ENCODE results near the gene RTKN2. TPM values are rescaled to one million over a fixed set of nuclear protein-coding genes. Genes with fewer than 3 reads are reported as not detected.

RTKN2 gene
- total RNA-seq, 4 donors from 2014 or later = 0.49 to 1.6 (median 1.2) TPM; not detected in 1

- Histone ChIP-seq H3K4me1 (no peaks in the 10 kb centered on the region), H3K36me3 (no peaks in the 10 kb centered on the region), H3K9me3 (no peaks in the 10 kb centered on the region), H3K27ac (no peak overlapping the region), H3K27me3 (no peaks in the 10 kb centered on the region), H3K4me3 (replicated peaks in 1 of 3) (no peak overlapping the region)
- no peak for TF ChIP-seq POLR2A (IDR thresholded peaks at IDR 0.05)
- TF ChIP-seq CTCF (IDR thresholded peaks at IDR 0.05) = no peak
- WGBS, 2 donors = 53 to 71% methylated on average over 2 of the region's 2 CpGs
- DNase-seq = no peak
- intact Hi-C loops (cut with DNase I) = no loop called here
Measured at GRCh38 chr10:62186999-62187675, 81.5 kb downstream of the RTKN2 start.

GRCh38 chr10:62185919-62186692 is 82.5 kb downstream of the RTKN2 start:
- WGBS, 2 donors = 76 to 79% methylated on average over 11 of the region's 11 CpGs
- no peak for DNase-seq
- intact Hi-C loops (cut with DNase I) = no loop called here
- no peak overlapping the region for H3K27ac ChIP-seq
- no peaks in the 10 kb centered on the region for H3K9me3 ChIP-seq
- no peaks in the 10 kb centered on the region for H3K27me3 ChIP-seq
- no peaks in the 10 kb centered on the region for H3K4me1 ChIP-seq
- H3K36me3 ChIP-seq = no peaks in the 10 kb centered on the region
- H3K4me3 ChIP-seq (replicated peaks in 1 of 3) = no peak overlapping the region
- TF ChIP-seq POLR2A (IDR thresholded peaks at IDR 0.05) = no peak
- no peak for TF ChIP-seq CTCF (IDR thresholded peaks at IDR 0.05)

GRCh38 chr10:62183857-62184795 is 84.5 kb downstream of the RTKN2 start:
- TF ChIP-seq CTCF (IDR thresholded peaks at IDR 0.05) (no peak), POLR2A (IDR thresholded peaks at IDR 0.05) (no peak)
- 92 to 95% methylated on average over 5 of the region's 5 CpGs for WGBS, 2 donors
- intact Hi-C loops (cut with DNase I) = no loop called here

GRCh38 chr10:62183442-62183841 is 85.2 kb downstream of the RTKN2 start:
- Histone ChIP-seq H3K36me3 (no peaks in the 10 kb centered on the region), H3K4me3 (replicated peaks in 1 of 3) (no peak overlapping the region), H3K27me3 (no peaks in the 10 kb centered on the region), H3K9me3 (no peaks in the 10 kb centered on the region), H3K27ac (no peak overlapping the region), H3K4me1 (no peaks in the 10 kb centered on the region)
- TF ChIP-seq POLR2A (IDR thresholded peaks at IDR 0.05) (no peak), CTCF (IDR thresholded peaks at IDR 0.05) (no peak)
- 75 to 76% methylated on average over 3 of the region's 3 CpGs for WGBS, 2 donors
- DNase-seq = no peak
- intact Hi-C loops (cut with DNase I) = no loop called here

More at GRCh38 chr10:62183857-62184795, 84.5 kb downstream of the RTKN2 start:
- H3K27me3 ChIP-seq = no peaks in the 10 kb centered on the region
- no peak overlapping the region for H3K4me3 ChIP-seq (replicated peaks in 1 of 3)
- no peak for DNase-seq
- H3K9me3 ChIP-seq = no peaks in the 10 kb centered on the region
- no peak overlapping the region for H3K27ac ChIP-seq
- no peaks in the 10 kb centered on the region for H3K36me3 ChIP-seq
- no peaks in the 10 kb centered on the region for H3K4me1 ChIP-seq
